OCI-LY1 (cell line): ENCODE results near the gene UGT1A9.

Source experiments
- H2AFZ ChIP-seq: fragments of 200-600 bp; sonication (generic), shearing (Covaris generic); 2 replicates; pipeline ENCODE4 v1.6.0; 2014; ENCODE audit warnings: antibody characterized with exemption, mild to moderate bottlenecking, low read length
- H3F3A ChIP-seq: fragments of 200-600 bp; sonication (generic), shearing (Covaris generic); 2 replicates; pipeline ENCODE4 v1.6.0; 2014; ENCODE audit warnings: mild to moderate bottlenecking, antibody characterized with exemption, low read length, moderate library complexity; ENCODE audit not compliant: insufficient read depth
- H3K27ac ChIP-seq: fragments of 200-600 bp; sonication (generic); 2 replicates; pipeline ENCODE4 v1.5.1; 2014; ENCODE audit warnings: low read length, mixed run types, mild to moderate bottlenecking, low read depth; ENCODE audit not compliant: poor library complexity, severe bottlenecking
- H3K27me3 ChIP-seq: fragments of 200-600 bp; sonication (generic); 2 replicates; pipeline ENCODE4 v1.6.0; 2014; ENCODE audit warnings: antibody characterized with exemption, mild to moderate bottlenecking, low read length, moderate library complexity; ENCODE audit not compliant: insufficient read depth
- H3K36me3 ChIP-seq: fragments of 200-600 bp; sonication (generic); 2 replicates; pipeline ENCODE4 v1.6.1; 2014; ENCODE audit warnings: mild to moderate bottlenecking, antibody characterized with exemption, low read length, moderate library complexity, mixed read lengths; ENCODE audit not compliant: insufficient read depth
- H3K4me1 ChIP-seq: fragments of 200-600 bp; sonication (generic); 2 replicates; pipeline ENCODE4 v1.5.1; 2014; ENCODE audit warnings: mild to moderate bottlenecking, low read length, moderate library complexity; ENCODE audit not compliant: insufficient read depth, severe bottlenecking
- H3K4me2 ChIP-seq: fragments of 200-600 bp; sonication (generic), shearing (Covaris generic); 2 replicates; pipeline ENCODE4 v1.6.1; 2014; ENCODE audit warnings: low read length
- H3K4me3 ChIP-seq: fragments of 200-600 bp; sonication (generic); 2 replicates; pipeline ENCODE4 v1.5.1; 2014; ENCODE audit warnings: low read length, low read depth, mild to moderate bottlenecking, mixed read lengths; ENCODE audit not compliant: poor library complexity, severe bottlenecking
- H3K79me2 ChIP-seq: fragments of 200-600 bp; shearing (Covaris generic); 2 replicates; pipeline ENCODE4 v1.6.1; 2016; ENCODE audit warnings: mixed run types, low read length, mixed read lengths; ENCODE audit not compliant: insufficient read depth
- H3K9ac ChIP-seq: fragments of 200-600 bp; sonication (generic), shearing (Covaris generic); 2 replicates; pipeline ENCODE4 v1.6.1; 2014; ENCODE audit warnings: mild to moderate bottlenecking, low read length, mixed read lengths
- H3K9me2 ChIP-seq: fragments of 200-600 bp; sonication (generic), shearing (Covaris generic); 2 replicates; pipeline ENCODE4 v1.6.1; 2014; ENCODE audit warnings: low read depth, mild to moderate bottlenecking, low read length, mixed read lengths
- H3K9me3 ChIP-seq: fragments of 200-600 bp; shearing (Covaris generic); 2 replicates; pipeline ENCODE4 v1.6.1; 2014; ENCODE audit warnings: low read length, mixed read lengths
- H4K20me1 ChIP-seq: fragments of 200-600 bp; sonication (generic), shearing (Covaris generic); 2 replicates; pipeline ENCODE4 v1.6.0; 2016; ENCODE audit warnings: mild to moderate bottlenecking, low read length; ENCODE audit not compliant: insufficient read depth
- EZH2 ChIP-seq: fragments of 200-600 bp; sonication (generic), shearing (Covaris generic); IDR thresholded peaks from 2 replicates; pipeline ENCODE4 v1.8.0; 2017; ENCODE audit warnings: borderline replicate concordance, mixed run types, mild to moderate bottlenecking, antibody characterized with exemption, low read length, moderate library complexity, mixed read lengths
- TF ChIP-seq, protein P1 (sequence below): fragments of 200-600 bp; sonication (generic), shearing (Covaris generic); IDR thresholded peaks from 2 replicates; pipeline ENCODE4 v1.5.1; 2017; ENCODE audit warnings: mild to moderate bottlenecking, antibody characterized with exemption, low read length, moderate library complexity, mixed read lengths

The UGT1A9 gene

DNA sequence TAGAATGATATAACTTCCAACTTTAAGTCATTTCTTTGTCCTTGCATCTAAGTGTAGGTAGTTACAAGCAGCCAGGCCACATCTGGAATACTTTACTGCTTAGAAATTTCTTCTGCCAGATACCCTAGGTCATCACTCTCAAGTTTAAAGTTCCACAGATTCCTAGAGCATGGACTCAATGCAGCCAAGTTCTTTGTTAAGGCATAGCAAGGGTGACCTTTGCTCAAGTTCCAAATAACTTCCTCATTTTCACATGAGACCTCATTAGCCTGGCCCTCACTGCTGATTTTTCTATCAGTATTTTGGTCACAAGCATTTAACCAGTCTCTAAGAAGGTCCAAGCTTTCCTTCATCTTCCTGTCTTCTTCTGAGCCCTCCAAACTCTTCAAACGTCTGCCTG, 7.8 kb upstream of the UGT1A9 start:
- no peaks in the 10 kb centered on the region for H3K9me3 ChIP-seq
- no peaks in the 10 kb centered on the region for H3K9me2 ChIP-seq
- no peaks in the 10 kb centered on the region for H3K79me2 ChIP-seq
- H4K20me1 ChIP-seq, result no peaks in the 10 kb centered on the region
- H2AFZ ChIP-seq, result no peak overlapping the region
- no peak overlapping the region for H3K4me2 ChIP-seq
- no peak overlapping the region for H3K9ac ChIP-seq
- TF ChIP-seq, protein P1, sequence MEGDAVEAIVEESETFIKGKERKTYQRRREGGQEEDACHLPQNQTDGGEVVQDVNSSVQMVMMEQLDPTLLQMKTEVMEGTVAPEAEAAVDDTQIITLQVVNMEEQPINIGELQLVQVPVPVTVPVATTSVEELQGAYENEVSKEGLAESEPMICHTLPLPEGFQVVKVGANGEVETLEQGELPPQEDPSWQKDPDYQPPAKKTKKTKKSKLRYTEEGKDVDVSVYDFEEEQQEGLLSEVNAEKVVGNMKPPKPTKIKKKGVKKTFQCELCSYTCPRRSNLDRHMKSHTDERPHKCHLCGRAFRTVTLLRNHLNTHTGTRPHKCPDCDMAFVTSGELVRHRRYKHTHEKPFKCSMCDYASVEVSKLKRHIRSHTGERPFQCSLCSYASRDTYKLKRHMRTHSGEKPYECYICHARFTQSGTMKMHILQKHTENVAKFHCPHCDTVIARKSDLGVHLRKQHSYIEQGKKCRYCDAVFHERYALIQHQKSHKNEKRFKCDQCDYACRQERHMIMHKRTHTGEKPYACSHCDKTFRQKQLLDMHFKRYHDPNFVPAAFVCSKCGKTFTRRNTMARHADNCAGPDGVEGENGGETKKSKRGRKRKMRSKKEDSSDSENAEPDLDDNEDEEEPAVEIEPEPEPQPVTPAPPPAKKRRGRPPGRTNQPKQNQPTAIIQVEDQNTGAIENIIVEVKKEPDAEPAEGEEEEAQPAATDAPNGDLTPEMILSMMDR, result no peak
- TF ChIP-seq EZH2, result no peak
- H3K4me3 ChIP-seq, result no peak overlapping the region
- no peaks in the 10 kb centered on the region for H3K27me3 ChIP-seq
- no peak overlapping the region for H3K27ac ChIP-seq
- no peaks in the 10 kb centered on the region for H3K4me1 ChIP-seq
- H3F3A ChIP-seq, result no peaks in the 10 kb centered on the region
- H3K36me3 ChIP-seq, result no peaks in the 10 kb centered on the region

DNA sequence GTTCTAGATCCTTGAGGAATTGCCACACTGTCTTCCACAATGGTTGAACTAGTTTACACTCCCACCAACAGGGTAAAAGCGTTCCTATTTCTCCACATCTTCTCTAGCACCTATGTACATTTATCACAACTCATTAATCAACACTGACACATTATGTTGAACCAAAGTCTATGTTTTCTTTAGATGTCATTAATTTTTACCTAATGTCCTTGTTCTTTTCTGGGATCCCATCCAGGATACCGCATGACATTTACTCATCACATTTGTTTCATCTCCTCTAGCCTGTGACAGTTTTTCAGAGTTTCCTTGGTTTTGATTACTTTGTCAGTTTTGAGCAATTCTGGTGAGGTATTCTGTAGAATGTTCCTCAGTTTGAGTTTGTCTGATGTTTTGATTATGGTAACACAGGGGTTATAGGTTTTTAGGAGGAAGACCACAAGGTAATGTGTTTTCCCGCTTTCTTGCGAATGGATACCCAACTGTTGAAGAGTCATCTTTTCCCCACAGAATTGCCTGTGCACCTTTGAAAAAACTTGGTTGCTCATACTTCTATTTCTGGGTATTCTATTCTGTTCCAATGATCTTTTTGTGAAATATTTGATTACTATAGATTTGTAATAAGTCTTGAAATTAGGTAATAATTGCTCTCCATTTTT, 3.0 kb upstream of the UGT1A9 start:
- Histone ChIP-seq H3K4me3 (no peak overlapping the region), H3K9me3 (no peaks in the 10 kb centered on the region), H3K27me3 (no peaks in the 10 kb centered on the region; the same call in 1 of the 2 replicates), H3K4me2 (no peak overlapping the region), H4K20me1 (no peaks in the 10 kb centered on the region), H3K79me2 (no peaks in the 10 kb centered on the region), H3K9me2 (no peaks in the 10 kb centered on the region), H3K9ac (no peak overlapping the region), H3F3A (no peaks in the 10 kb centered on the region), H2AFZ (no peak overlapping the region), H3K4me1 (no peaks in the 10 kb centered on the region), H3K27ac (no peak overlapping the region), H3K36me3 (no peaks in the 10 kb centered on the region)
- TF ChIP-seq, protein P1, result no peak
- TF ChIP-seq EZH2, result no peak

DNA sequence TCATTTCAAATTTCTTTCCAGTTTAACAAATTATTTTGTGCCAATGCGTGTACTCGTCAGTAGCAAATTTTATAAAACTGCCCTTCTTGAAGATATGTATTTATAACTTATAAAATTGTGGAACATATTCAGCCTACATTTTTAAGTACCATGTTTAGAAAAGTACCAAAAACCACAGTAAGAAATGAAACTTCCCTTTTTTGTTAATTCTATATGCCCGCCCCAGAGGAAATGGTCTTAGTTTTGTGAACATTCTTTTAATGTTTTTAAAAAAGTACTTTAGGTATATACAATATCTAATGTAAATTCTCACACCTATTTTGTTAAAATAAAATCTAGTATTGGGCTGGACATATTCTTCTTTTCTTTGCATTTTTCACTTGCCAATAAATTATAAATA, 1.2 kb downstream of the UGT1A9 start:
- Histone ChIP-seq H3K27ac (no peak overlapping the region), H2AFZ (no peak overlapping the region), H3K4me1 (no peaks in the 10 kb centered on the region), H4K20me1 (no peaks in the 10 kb centered on the region), H3K27me3 (no peaks in the 10 kb centered on the region; the same call in 1 of the 2 replicates), H3K9ac (no peak overlapping the region), H3K36me3 (no peaks in the 10 kb centered on the region), H3F3A (no peaks in the 10 kb centered on the region), H3K9me2 (no peaks in the 10 kb centered on the region), H3K79me2 (no peaks in the 10 kb centered on the region), H3K4me3 (no peak overlapping the region), H3K9me3 (no peaks in the 10 kb centered on the region), H3K4me2 (no peak overlapping the region)
- TF ChIP-seq, protein P1, result no peak
- no peak for TF ChIP-seq EZH2
